Measurements from ENCODE around the gene TRAPPC2.

Gene TRAPPC2

DNA sequence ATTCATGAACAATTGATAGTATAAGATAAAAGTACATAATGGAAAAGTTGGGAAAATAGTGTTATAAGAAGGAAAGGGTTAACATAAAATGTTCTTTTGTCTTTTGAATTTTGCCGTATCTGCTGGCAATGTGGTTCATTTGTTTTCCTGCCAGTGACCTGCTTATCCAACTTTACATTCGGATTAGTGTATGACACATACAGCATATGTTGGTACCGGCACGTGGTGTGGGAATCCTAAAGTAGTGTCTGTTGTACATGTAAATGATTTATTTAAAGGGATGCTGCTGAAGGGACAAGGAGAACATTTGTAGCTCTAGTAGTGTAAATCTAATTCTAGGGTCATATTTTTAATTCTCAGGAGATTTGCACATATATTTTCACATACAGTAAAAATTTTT is 34.0 kb downstream of the TRAPPC2 start:
- Histone ChIP-seq H3K36me3 (ENCODE audit: control insufficient read depth, insufficient read depth, low read length) (no peaks in the 10 kb centered on the region; the same call in none of the 2 replicates), H3K4me3 (replicated peaks; ENCODE audit: low read depth, low read length) (no peak overlapping the region), H3K27me3 (replicated peaks; ENCODE audit: control insufficient read depth, insufficient read depth, low read length) (no peaks in the 10 kb centered on the region)
- TF ChIP-seq CTCF (IDR thresholded peaks at IDR 0.05; ENCODE audit: insufficient read depth, low read length, poor library complexity, severe bottlenecking): no peak
- DNase-seq (ENCODE audit: extremely low read depth, insufficient read length): no peak

- peaks cover 1% of the 10 kb centered on the region for H3K36me3 ChIP-seq (ENCODE audit: control insufficient read depth, insufficient read depth, low read length)
- TF ChIP-seq CTCF (IDR thresholded peaks at IDR 0.05; ENCODE audit: insufficient read depth, low read length, poor library complexity, severe bottlenecking): no peak
- H3K4me3 ChIP-seq (replicated peaks; ENCODE audit: low read depth, low read length): no peak overlapping the region
- no peaks in the 10 kb centered on the region for H3K27me3 ChIP-seq (replicated peaks; ENCODE audit: control insufficient read depth, insufficient read depth, low read length)
- DNase-seq (ENCODE audit: extremely low read depth, insufficient read length): peak; percentile 30
Observed at GRCh38 chrX:13699183-13699826, 35.1 kb downstream of the TRAPPC2 start.

- TF ChIP-seq CTCF (IDR thresholded peaks at IDR 0.05; ENCODE audit: insufficient read depth, low read length, poor library complexity, severe bottlenecking): no peak
- DNase-seq (ENCODE audit: extremely low read depth, insufficient read length): no peak
- Histone ChIP-seq H3K27me3 (replicated peaks; ENCODE audit: control insufficient read depth, insufficient read depth, low read length) (no peaks in the 10 kb centered on the region), H3K4me3 (replicated peaks; ENCODE audit: low read depth, low read length) (no peak overlapping the region), H3K36me3 (ENCODE audit: control insufficient read depth, insufficient read depth, low read length) (peaks cover 1% of the 10 kb centered on the region)
Observed at GRCh38 chrX:13698432-13698831, 36.0 kb downstream of the TRAPPC2 start.

- no peak for DNase-seq (ENCODE audit: extremely low read depth, insufficient read length)
- Histone ChIP-seq H3K27me3 (replicated peaks; ENCODE audit: control insufficient read depth, insufficient read depth, low read length) (no peaks in the 10 kb centered on the region), H3K4me3 (replicated peaks; ENCODE audit: low read depth, low read length) (no peak overlapping the region), H3K36me3 (ENCODE audit: control insufficient read depth, insufficient read depth, low read length) (peaks cover 1% of the 10 kb centered on the region)
- no peak for TF ChIP-seq CTCF (IDR thresholded peaks at IDR 0.05; ENCODE audit: insufficient read depth, low read length, poor library complexity, severe bottlenecking)
Observed at GRCh38 chrX:13697976-13698375, 36.4 kb downstream of the TRAPPC2 start.

DNA sequence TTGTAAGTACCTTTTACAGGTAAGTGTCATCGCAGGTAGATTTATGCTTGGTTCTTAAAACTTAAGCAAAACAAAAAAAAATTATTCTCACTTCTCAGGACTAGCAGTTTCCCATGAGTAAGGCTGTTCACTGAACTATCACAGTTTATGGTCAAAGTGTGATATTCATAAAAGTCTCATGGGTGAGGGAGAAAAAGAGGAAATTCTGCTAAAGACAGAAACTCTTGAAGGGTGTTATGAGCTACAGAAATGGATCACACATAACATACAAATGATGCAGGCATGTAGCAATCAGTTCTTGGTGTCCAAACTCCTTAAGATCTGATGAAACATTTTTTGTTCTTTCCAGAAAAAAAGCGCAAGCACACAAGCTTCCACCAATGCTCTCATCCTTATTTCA is 37.0 kb downstream of the TRAPPC2 start:
- no peak for TF ChIP-seq CTCF (IDR thresholded peaks at IDR 0.05; ENCODE audit: insufficient read depth, low read length, poor library complexity, severe bottlenecking)
- peak; percentile 50 for DNase-seq (ENCODE audit: extremely low read depth, insufficient read length)
- H3K4me3 ChIP-seq (replicated peaks; ENCODE audit: low read depth, low read length): no peak overlapping the region
- peaks cover 1% of the 10 kb centered on the region for H3K36me3 ChIP-seq (ENCODE audit: control insufficient read depth, insufficient read depth, low read length)
- H3K27me3 ChIP-seq (replicated peaks; ENCODE audit: control insufficient read depth, insufficient read depth, low read length): no peaks in the 10 kb centered on the region

Measured in GM06990 (cell line).